Esophagus squamous epithelium (tissue), 4 donors: ENCODE results near the gene ZDHHC8.

ENCODE experiments used
- POLR2A ChIP-seq, 4 donors: fragments of 450-650 bp; IDR thresholded peaks; one replicate each; pipeline ENCODE4 v1.6.1; 2017; ENCODE audit warnings: antibody characterized with exemption in 4 of 4, mild to moderate bottlenecking in 4 of 4, moderate library complexity in 3 of 4
- TF ChIP-seq, protein P1 (sequence below), 6 experiments: fragments of 450-650 bp in 4 of 6; fragments of 200-600 bp in 2 of 6; sonication (generic) in 2 of 6; IDR thresholded peaks; one replicate each; pipeline ENCODE4 v1.5.1; 2016 to 2019; ENCODE audit warnings: antibody characterized with exemption in 6 of 6, mild to moderate bottlenecking in 4 of 6, moderate library complexity in 4 of 6

DNA sequence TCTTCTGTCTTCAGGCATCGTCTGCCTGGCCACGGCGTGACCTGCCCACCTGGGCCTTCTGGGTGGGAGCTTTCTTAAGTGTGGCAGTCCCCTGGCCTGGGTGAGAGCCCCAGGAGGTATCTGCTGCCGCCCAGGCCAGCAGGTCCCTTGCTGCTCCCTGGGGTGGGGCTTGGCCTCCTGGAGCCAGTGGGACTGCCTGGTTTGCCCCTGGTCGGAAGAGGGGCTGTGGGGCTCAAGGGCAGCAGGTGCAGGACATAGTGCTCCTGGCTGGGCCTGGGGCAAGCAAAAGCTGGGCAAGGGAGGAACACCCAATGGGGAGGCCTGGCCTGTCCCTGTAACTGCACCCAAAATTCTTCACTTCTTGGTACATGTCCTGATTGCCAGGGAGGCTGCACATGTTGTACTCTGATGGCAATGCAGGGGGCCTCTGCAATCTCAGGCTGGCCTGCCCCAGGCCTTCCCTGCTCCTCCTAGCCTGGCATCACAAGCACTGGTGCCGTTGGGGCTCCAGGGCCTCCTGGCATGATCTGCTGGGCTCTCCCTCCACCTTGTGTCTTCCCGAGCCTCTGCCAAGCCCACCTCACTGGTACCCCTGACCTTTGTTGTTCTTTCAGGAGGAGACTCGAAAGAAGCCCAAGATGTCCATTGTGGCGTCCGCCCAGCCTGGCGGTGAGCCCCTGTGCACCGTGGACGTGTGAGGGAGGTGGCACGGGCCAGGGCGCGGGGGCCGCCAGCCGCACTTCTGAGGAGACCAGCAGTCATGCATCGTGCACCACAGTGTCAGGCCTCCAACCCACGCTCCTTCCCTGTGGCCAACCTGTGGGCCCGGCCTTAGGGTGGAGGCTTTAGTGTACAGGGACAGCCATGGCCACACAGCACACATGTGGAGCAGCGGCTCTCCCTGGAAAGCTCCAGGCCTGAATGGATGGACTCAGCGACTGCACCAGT lies 21.9 kb upstream of the ZDHHC8 start:
- TF ChIP-seq, protein P1, sequence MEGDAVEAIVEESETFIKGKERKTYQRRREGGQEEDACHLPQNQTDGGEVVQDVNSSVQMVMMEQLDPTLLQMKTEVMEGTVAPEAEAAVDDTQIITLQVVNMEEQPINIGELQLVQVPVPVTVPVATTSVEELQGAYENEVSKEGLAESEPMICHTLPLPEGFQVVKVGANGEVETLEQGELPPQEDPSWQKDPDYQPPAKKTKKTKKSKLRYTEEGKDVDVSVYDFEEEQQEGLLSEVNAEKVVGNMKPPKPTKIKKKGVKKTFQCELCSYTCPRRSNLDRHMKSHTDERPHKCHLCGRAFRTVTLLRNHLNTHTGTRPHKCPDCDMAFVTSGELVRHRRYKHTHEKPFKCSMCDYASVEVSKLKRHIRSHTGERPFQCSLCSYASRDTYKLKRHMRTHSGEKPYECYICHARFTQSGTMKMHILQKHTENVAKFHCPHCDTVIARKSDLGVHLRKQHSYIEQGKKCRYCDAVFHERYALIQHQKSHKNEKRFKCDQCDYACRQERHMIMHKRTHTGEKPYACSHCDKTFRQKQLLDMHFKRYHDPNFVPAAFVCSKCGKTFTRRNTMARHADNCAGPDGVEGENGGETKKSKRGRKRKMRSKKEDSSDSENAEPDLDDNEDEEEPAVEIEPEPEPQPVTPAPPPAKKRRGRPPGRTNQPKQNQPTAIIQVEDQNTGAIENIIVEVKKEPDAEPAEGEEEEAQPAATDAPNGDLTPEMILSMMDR (IDR thresholded peaks at IDR 0.05), result no peak
- TF ChIP-seq POLR2A (IDR thresholded peaks at IDR 0.05), result no peak
